SK-N-SH (cell line): ENCODE results near the gene EXOC6B.

ENCODE experiments used
- CTCF ChIP-seq: fragments of 200-600 bp; sonication (generic); IDR thresholded peaks from 2 replicates; pipeline ENCODE4 v1.6.1; 2017; ENCODE audit warnings: antibody characterized with exemption, mild to moderate bottlenecking, moderate library complexity
- GABPA ChIP-seq: IDR thresholded peaks from 2 replicates; pipeline ENCODE4 v1.4.0; 2012; ENCODE audit warnings: low read depth, mild to moderate bottlenecking
- MXI1 ChIP-seq: IDR thresholded peaks from 2 replicates; pipeline ENCODE4 v1.6.1; 2012; ENCODE audit warnings: mild to moderate bottlenecking, low read depth, low read length, improper control_type of control experiment
- POLR2AphosphoS5 ChIP-seq: IDR thresholded peaks from 2 replicates; pipeline ENCODE4 v1.6.1; 2012; ENCODE audit warnings: low read depth, low read length
- REST ChIP-seq: IDR thresholded peaks from 2 replicates; pipeline ENCODE4 v1.6.1; 2012; ENCODE audit warnings: mild to moderate bottlenecking, low read depth, low read length, moderate library complexity
- RFX5 ChIP-seq: IDR thresholded peaks from 2 replicates; pipeline ENCODE4 v1.6.1; 2012; ENCODE audit warnings: mild to moderate bottlenecking, improper control_type of control experiment, low read length
- TCF12 ChIP-seq: IDR thresholded peaks from 2 replicates; pipeline ENCODE4 v1.4.0; 2012
- YY1 ChIP-seq: IDR thresholded peaks from 2 replicates; pipeline ENCODE4 v1.4.0; 2012; ENCODE audit warnings: low read depth, mild to moderate bottlenecking

DNA sequence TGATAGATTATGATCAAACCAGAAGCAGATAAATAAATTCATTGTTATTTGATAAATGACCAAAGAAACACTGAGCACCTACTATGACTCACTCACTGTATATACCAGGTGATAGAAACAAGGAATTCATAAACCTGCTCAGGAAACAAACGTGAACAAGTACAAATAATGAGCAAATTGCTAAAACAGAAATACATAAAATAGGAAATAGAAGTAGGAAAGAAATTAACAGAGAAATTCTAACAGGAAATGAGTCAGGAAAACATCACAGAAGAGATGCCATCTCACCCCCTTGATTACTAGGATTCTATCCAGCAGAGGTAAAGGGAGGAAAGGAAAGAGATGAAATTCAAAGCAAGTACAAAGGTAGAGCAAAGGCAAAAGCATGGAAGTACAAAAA is 31.3 kb downstream of the EXOC6B start:
- TF ChIP-seq TCF12 (no peak), MXI1 (no peak), CTCF (no peak), GABPA (no peak), YY1 (no peak), POLR2AphosphoS5 (no peak), REST (no peak), RFX5 (no peak)
